ENCODE results near the gene SYNE2. TPM values are rescaled to one million over a fixed set of nuclear protein-coding genes. Genes with fewer than 3 reads are reported as not detected.

SYNE2 gene
- total and polyA plus RNA-seq, 2 of the 8 experiments (the other 6 are each of a cell fraction or from before 2014, with no cell fraction given), result 32.6 to 46.1 TPM

- Histone ChIP-seq H3K27ac (ENCODE audit: low read depth, low read length) (no peak overlapping the region), H3K14ac (ENCODE audit: insufficient read length) (no peak overlapping the region), H3K18ac (ENCODE audit: extremely low read depth, low read length) (no peak overlapping the region), H3K9ac (replicated peaks in 1 of 4; ENCODE audit: extremely low read depth in 1 of 4, low read depth in 3 of 4, low read length in 3 of 4) (no peak overlapping the region), H2AK5ac (ENCODE audit: low read depth, low read length) (no peak overlapping the region), H3K4me2 (ENCODE audit: insufficient read depth in 1 of 2, low read depth in 2 of 2, low read length in 2 of 2) (no peak overlapping the region), H2AFZ (ENCODE audit: low read length) (no peak overlapping the region), H3K4me3 (ENCODE audit: extremely low read depth in 1 of 4, insufficient read depth in 2 of 4, low read depth in 3 of 4, low read length in 4 of 4) (no peak overlapping the region), H4K91ac (replicated peaks; ENCODE audit: insufficient read length, low read length) (no peak overlapping the region), H4K8ac (ENCODE audit: extremely low read depth, insufficient read depth, low read length) (no peak overlapping the region), H4K20me1 (replicated peaks in 1 of 2; ENCODE audit: control insufficient read depth in 1 of 2, insufficient read depth in 2 of 2, low read length in 2 of 2) (peaks cover 0 to 1% of the 10 kb centered on the region in 2 experiments), H3K23me2 (ENCODE audit: low read depth, low read length) (no peaks in the 10 kb centered on the region), H3K79me2 (ENCODE audit: control insufficient read depth in 1 of 2, insufficient read depth in 2 of 2, low read length in 2 of 2) (no peaks in the 10 kb centered on the region), H2BK120ac (replicated peaks; ENCODE audit: low read depth, low read length) (no peak overlapping the region), H3K23ac (ENCODE audit: insufficient read length) (no peak overlapping the region), H3K4ac (replicated peaks; ENCODE audit: insufficient read length, low read depth, low read length) (no peak overlapping the region), H2BK5ac (ENCODE audit: low read depth, low read length) (no peak overlapping the region), H3K4me1 (replicated peaks in 1 of 4; ENCODE audit: control insufficient read depth in 3 of 4, insufficient read depth in 4 of 4, low read length in 3 of 4) (no peaks in the 10 kb centered on the region), H3K79me1 (ENCODE audit: low read depth, low read length) (no peaks in the 10 kb centered on the region), H3K27me3 (replicated peaks in 1 of 4; ENCODE audit: control insufficient read depth in 3 of 4, extremely low read depth in 1 of 4, insufficient read depth in 3 of 4, low read length in 3 of 4) (no peaks in the 10 kb centered on the region), H3K9me3 (ENCODE audit: insufficient read depth in 2 of 2, low read depth in 1 of 2, low read length in 1 of 2) (no peaks in the 10 kb centered on the region), H2BK20ac (ENCODE audit: low read length) (no peak overlapping the region), H3K56ac (replicated peaks; ENCODE audit: insufficient read length, low read depth, low read length) (no peak overlapping the region), H4K5ac (ENCODE audit: insufficient read length, low read depth, low read length) (no peak overlapping the region), H2BK15ac (ENCODE audit: low read length) (no peak overlapping the region), H3K36me3 (ENCODE audit: control insufficient read depth in 2 of 4, insufficient read depth in 4 of 4, low read length in 3 of 4) (peaks cover 3 to 47% (median 25%) of the 10 kb centered on the region in 4 experiments), H2BK12ac (ENCODE audit: low read depth, low read length) (no peak overlapping the region)
- FAIRE-seq (no peak), DNase-seq (ENCODE audit: low read depth in 1 of 2, low spot score in 2 of 2) (no peak)
- ChIA-PET POLR2A (ENCODE audit: partially characterized antibody) (no interaction called here), CTCF (ENCODE audit: partially characterized antibody) (interaction anchor here (0.6 to 1.3 kb wide), 2 partner anchors 37 to 67 kb away, joined by 3 to 5 read pairs; partner anchors contain the start of gene ESR2)
- WGBS, 2 experiments (ENCODE audit: extremely low coverage in 1 of 2, insufficient coverage in 1 of 2, insufficient read length in 1 of 2, insufficient replicate concordance in 2 of 2, low coverage in 1 of 2, low lambda C conversion rate in 2 of 2, missing lambda C conversion rate in 1 of 2), result 83% methylated on average over 1 of the region's 1 CpG; no CpG with 5 or more reads in 1 of the 2 experiments
- TF ChIP-seq EP300 (IDR thresholded peaks at IDR 0.05; ENCODE audit: borderline replicate concordance in 1 of 2, low read depth in 2 of 2, low read length in 2 of 2) (no peak), YY1 (IDR thresholded peaks at IDR 0.05; ENCODE audit: low read depth, low read length) (no peak), BRCA1 (IDR thresholded peaks at IDR 0.05; ENCODE audit: low read depth, low read length) (no peak), CTBP2 (IDR thresholded peaks at IDR 0.05; ENCODE audit: borderline replicate concordance, insufficient read depth, insufficient read length, low read length) (no peak), GTF2F1 (IDR thresholded peaks at IDR 0.05; ENCODE audit: borderline replicate concordance, low read depth, low read length) (no peak), MAFK (IDR thresholded peaks at IDR 0.05; ENCODE audit: low read depth, low read length) (no peak), SP4 (IDR thresholded peaks at IDR 0.05; ENCODE audit: low read length) (no peak), SUZ12 (IDR thresholded peaks at IDR 0.05; ENCODE audit: low read length) (no peak), EGR1 (IDR thresholded peaks at IDR 0.05; ENCODE audit: borderline replicate concordance, low read depth, low read length) (no peak), FOSL1 (IDR thresholded peaks at IDR 0.05; ENCODE audit: insufficient read depth, low read depth, low read length) (no peak), TCF12 (IDR thresholded peaks at IDR 0.05; ENCODE audit: low read depth, low read length) (no peak), HDAC6 (IDR thresholded peaks at IDR 0.05; ENCODE audit: low read depth, low read length) (no peak), NANOG (IDR thresholded peaks at IDR 0.05; ENCODE audit: insufficient read depth, low read depth, low read length, poor library complexity, severe bottlenecking) (no peak), TEAD4 (IDR thresholded peaks at IDR 0.05; ENCODE audit: low read depth, low read length) (no peak), SIRT6 (IDR thresholded peaks at IDR 0.05; ENCODE audit: low read length) (no peak), POU5F1 (IDR thresholded peaks at IDR 0.05; ENCODE audit: low read depth, low read length) (no peak)
These were observed 375.1 kb downstream of the SYNE2 start for GRCh38 chr14:64227856-64228255.

Data from H1 (cell line).